CD4-positive, CD25-positive, alpha-beta regulatory T cell (primary cell): ENCODE data around the gene GAPVD1. TPM values are rescaled to one million over a fixed set of nuclear protein-coding genes. Genes with fewer than 3 reads are reported as not detected.

Experiments used
- polyA plus RNA-seq, 4 donors: library from polyadenylated mRNA; unstranded; fragments of 300-500 nt; fragmentation: Illumina TruSeq; gene quantifications; one replicate each; pipeline ENCODE4 v1.2.3, GENCODE V29; 2021
- total RNA-seq: library from RNA; stranded (reverse); gene quantifications from one replicate; pipeline ENCODE4 v1.2.3, GENCODE V29; 2022

The GAPVD1 gene
- total and polyA plus RNA-seq, 5 donors from 2014 or later, result 34.0 to 65.4 (median 35.5) TPM

Other genes with a start within 250 kb of the GAPVD1 start
- 11.3 TPM for gene SCAI, start 118.3 kb upstream of the GAPVD1 start, total RNA-seq
- gene SCAI, start 118.3 kb upstream of the GAPVD1 start, polyA plus RNA-seq, result 1 to 10 TPM; 1.7 to 4.8 (median 3.7) TPM
- 44.6 TPM for gene PPP6C, start 72.0 kb upstream of the GAPVD1 start, total RNA-seq
- 10 to 100 TPM; 60.0 to 81.6 (median 67.0) TPM for gene PPP6C, start 72.0 kb upstream of the GAPVD1 start, polyA plus RNA-seq
- 14.2 TPM for gene RABEPK, start 61.3 kb upstream of the GAPVD1 start, total RNA-seq
- 10 to 100 TPM; 37.2 to 39.5 (median 38.8) TPM for gene RABEPK, start 61.3 kb upstream of the GAPVD1 start, polyA plus RNA-seq
- 167 TPM for gene HSPA5, start 20.5 kb upstream of the GAPVD1 start, total RNA-seq
- 100 to 1,000 TPM; 132 to 156 (median 147) TPM for gene HSPA5, start 20.5 kb upstream of the GAPVD1 start, polyA plus RNA-seq